Measurements from ENCODE around the gene PHOX2B. TPM values are rescaled to one million over a fixed set of nuclear protein-coding genes. Genes with fewer than 3 reads are reported as not detected.

PHOX2B gene
- polyA plus RNA-seq, 2 of the 4 experiments (the other 2 are of a cell fraction) = not detected

DNA sequence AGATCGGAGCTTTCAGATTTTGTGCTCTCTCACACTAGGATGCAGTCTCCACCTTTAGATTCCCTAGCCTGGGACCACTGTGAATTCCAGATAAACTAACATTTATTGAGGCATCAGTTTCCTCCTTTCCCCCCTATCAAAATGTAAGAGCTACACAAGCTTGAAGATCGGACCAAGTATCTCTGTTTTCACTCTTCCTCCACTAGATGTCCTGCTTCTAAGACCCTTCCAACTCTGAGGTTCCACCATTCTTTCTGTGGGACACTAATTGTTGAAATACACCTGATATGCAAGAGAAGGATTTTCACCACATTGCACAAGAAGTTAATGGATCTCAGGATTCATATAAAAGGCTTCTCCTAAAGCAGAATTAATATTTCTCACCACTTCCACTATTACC is 43.0 kb upstream of the PHOX2B start:
- Histone ChIP-seq H3K9me3 (no peaks in the 10 kb centered on the region), H3K4me2 (no peak overlapping the region), H3K4me3 (no peak overlapping the region), H3K27ac (no peak overlapping the region), H3K4me1 (no peaks in the 10 kb centered on the region)
- WGBS (ENCODE audit: missing lambda C conversion rate) = 25% methylated on average over 2 of the region's 2 CpGs
- no peak for ATAC-seq
- no peak for FAIRE-seq
- no peak for DNase-seq (ENCODE audit: low read depth in 1 of 2, low spot score in 1 of 2)
- CTCF ChIA-PET = no interaction called here
- no peak for TF ChIP-seq HEYL (CRISPR knock-in tag; IDR thresholded peaks at IDR 0.05)
- TF ChIP-seq NPAS2 (CRISPR knock-in tag; IDR thresholded peaks at IDR 0.05; ENCODE audit: borderline replicate concordance) = no peak
- no peak for TF ChIP-seq CEBPB (IDR thresholded peaks at IDR 0.05)
- TF ChIP-seq TP53 (CRISPR knock-in tag; IDR thresholded peaks at IDR 0.05) = no peak
- TF ChIP-seq, protein P1, sequence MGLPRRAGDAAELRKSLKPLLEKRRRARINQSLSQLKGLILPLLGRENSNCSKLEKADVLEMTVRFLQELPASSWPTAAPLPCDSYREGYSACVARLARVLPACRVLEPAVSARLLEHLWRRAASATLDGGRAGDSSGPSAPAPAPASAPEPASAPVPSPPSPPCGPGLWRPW (IDR thresholded peaks at IDR 0.05) = no peak
- TF ChIP-seq CHD4 (IDR thresholded peaks at IDR 0.05; ENCODE audit: borderline replicate concordance) = no peak
- TF ChIP-seq ZNF302 (CRISPR knock-in tag; IDR thresholded peaks at IDR 0.05) = no peak
- TF ChIP-seq ZC3H11A (IDR thresholded peaks at IDR 0.05) = no peak
- TF ChIP-seq POLR2AphosphoS2 (conservative IDR thresholded peaks at IDR 0.05; ENCODE audit: low read length) = no peak
- TF ChIP-seq HOXB5 (CRISPR knock-in tag; IDR thresholded peaks at IDR 0.05) = no peak
- TF ChIP-seq HDAC2 (IDR thresholded peaks at IDR 0.05) = no peak
- TF ChIP-seq RFX5 (IDR thresholded peaks at IDR 0.05) = no peak
- no peak for TF ChIP-seq JUN (IDR thresholded peaks at IDR 0.05)
- TF ChIP-seq SREBF2 (IDR thresholded peaks at IDR 0.05) = no peak
- TF ChIP-seq, protein P2, sequence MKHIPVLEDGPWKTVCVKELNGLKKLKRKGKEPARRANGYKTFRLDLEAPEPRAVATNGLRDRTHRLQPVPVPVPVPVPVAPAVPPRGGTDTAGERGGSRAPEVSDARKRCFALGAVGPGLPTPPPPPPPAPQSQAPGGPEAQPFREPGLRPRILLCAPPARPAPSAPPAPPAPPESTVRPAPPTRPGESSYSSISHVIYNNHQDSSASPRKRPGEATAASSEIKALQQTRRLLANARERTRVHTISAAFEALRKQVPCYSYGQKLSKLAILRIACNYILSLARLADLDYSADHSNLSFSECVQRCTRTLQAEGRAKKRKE (CRISPR knock-in tag; IDR thresholded peaks at IDR 0.05; ENCODE audit: low read depth) = no peak
- TF ChIP-seq RCOR1 (IDR thresholded peaks at IDR 0.05; ENCODE audit: low read depth, low read length) = no peak
- TF ChIP-seq NFE2L2 (conservative IDR thresholded peaks at IDR 0.05; ENCODE audit: low read length) = no peak
- TF ChIP-seq, protein P3, sequence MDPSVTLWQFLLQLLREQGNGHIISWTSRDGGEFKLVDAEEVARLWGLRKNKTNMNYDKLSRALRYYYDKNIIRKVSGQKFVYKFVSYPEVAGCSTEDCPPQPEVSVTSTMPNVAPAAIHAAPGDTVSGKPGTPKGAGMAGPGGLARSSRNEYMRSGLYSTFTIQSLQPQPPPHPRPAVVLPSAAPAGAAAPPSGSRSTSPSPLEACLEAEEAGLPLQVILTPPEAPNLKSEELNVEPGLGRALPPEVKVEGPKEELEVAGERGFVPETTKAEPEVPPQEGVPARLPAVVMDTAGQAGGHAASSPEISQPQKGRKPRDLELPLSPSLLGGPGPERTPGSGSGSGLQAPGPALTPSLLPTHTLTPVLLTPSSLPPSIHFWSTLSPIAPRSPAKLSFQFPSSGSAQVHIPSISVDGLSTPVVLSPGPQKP (IDR thresholded peaks at IDR 0.05; ENCODE audit: low read depth, low read length) = no peak
- TF ChIP-seq, protein P4, sequence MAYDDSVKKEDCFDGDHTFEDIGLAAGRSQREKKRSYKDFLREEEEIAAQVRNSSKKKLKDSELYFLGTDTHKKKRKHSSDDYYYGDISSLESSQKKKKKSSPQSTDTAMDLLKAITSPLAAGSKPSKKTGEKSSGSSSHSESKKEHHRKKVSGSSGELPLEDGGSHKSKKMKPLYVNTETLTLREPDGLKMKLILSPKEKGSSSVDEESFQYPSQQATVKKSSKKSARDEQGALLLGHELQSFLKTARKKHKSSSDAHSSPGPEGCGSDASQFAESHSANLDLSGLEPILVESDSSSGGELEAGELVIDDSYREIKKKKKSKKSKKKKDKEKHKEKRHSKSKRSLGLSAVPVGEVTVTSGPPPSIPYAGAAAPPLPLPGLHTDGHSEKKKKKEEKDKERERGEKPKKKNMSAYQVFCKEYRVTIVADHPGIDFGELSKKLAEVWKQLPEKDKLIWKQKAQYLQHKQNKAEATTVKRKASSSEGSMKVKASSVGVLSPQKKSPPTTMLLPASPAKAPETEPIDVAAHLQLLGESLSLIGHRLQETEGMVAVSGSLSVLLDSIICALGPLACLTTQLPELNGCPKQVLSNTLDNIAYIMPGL (CRISPR knock-in tag; IDR thresholded peaks at IDR 0.05; ENCODE audit: borderline replicate concordance) = no peak
- POLR2A ChIA-PET = no interaction called here

DNA sequence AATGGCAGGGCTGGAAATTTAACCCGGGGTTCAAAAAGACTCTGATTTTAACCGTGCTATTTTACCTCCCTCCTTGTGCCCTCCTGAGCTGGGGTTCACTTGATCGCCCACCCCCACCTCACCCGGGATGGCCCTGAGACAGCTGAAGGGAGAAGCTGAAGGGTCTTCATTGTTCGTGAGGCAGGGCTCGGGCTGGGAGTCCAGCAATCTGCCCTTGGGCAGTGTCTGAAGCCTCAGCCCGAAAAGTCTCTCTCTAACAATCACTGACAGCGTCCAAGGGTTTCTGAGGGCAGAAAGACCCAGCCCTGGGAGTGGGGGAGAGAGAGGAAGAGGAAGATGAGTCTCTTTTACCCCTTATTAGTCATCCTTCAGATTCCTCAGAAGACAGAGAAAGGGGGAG is 39.4 kb upstream of the PHOX2B start:
- no peak overlapping the region for H3K4me2 ChIP-seq
- no peaks in the 10 kb centered on the region for H3K9me3 ChIP-seq
- ChIA-PET POLR2A (no interaction called here), CTCF (no interaction called here)
- H3K27ac ChIP-seq = no peak overlapping the region
- TF ChIP-seq HOXB5 (CRISPR knock-in tag; IDR thresholded peaks at IDR 0.05) (no peak), RARB (CRISPR knock-in tag; IDR thresholded peaks at IDR 0.05) (no peak), RFX5 (IDR thresholded peaks at IDR 0.05) (no peak), ZC3H11A (IDR thresholded peaks at IDR 0.05) (no peak), HDAC2 (IDR thresholded peaks at IDR 0.05) (no peak), RAD21 (conservative IDR thresholded peaks at IDR 0.05 in 1 of 2, IDR thresholded peaks at IDR 0.05 in 1 of 2) (no peak), HOXA7 (CRISPR knock-in tag; IDR thresholded peaks at IDR 0.05) (no peak), RCOR1 (IDR thresholded peaks at IDR 0.05; ENCODE audit: low read depth, low read length) (no peak), POLR2AphosphoS2 (conservative IDR thresholded peaks at IDR 0.05; ENCODE audit: low read length) (no peak), GATA3 (IDR thresholded peaks at IDR 0.05; ENCODE audit: borderline replicate concordance) (no peak), FOSL2 (IDR thresholded peaks at IDR 0.05) (no peak), FOSL2 (CRISPR knock-in tag; IDR thresholded peaks at IDR 0.05) (no peak), SREBF2 (IDR thresholded peaks at IDR 0.05) (no peak), HEYL (CRISPR knock-in tag; IDR thresholded peaks at IDR 0.05) (no peak), KDM1A (IDR thresholded peaks at IDR 0.05; ENCODE audit: low read depth) (no peak)
- TF ChIP-seq, protein P5, sequence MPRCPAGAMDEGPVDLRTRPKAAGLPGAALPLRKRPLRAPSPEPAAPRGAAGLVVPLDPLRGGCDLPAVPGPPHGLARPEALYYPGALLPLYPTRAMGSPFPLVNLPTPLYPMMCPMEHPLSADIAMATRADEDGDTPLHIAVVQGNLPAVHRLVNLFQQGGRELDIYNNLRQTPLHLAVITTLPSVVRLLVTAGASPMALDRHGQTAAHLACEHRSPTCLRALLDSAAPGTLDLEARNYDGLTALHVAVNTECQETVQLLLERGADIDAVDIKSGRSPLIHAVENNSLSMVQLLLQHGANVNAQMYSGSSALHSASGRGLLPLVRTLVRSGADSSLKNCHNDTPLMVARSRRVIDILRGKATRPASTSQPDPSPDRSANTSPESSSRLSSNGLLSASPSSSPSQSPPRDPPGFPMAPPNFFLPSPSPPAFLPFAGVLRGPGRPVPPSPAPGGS (IDR thresholded peaks at IDR 0.05) = no peak
- no peak for DNase-seq (ENCODE audit: low read depth in 1 of 2, low spot score in 1 of 2)
- FAIRE-seq = no peak
- 20% methylated on average over 5 of the region's 8 CpGs for WGBS (ENCODE audit: missing lambda C conversion rate)
- no peak for ATAC-seq
- H3K4me1 ChIP-seq = no peaks in the 10 kb centered on the region
- no peak overlapping the region for H3K4me3 ChIP-seq

Measured in A549 (cell line).